Activated naive CD4-positive, alpha-beta T cell treated with anti-CD3 and anti-CD28 coated beads for 36 hours (primary cell): ENCODE data around the gene JHY. TPM values are rescaled to one million over a fixed set of nuclear protein-coding genes. Genes with fewer than 3 reads are reported as not detected.

Experiments used
- CTCF ChIA-PET: fragments of 350-600 bp; sonication (Branson Sonifier 250); formaldehyde crosslinking; loops from one replicate; lab custom pipeline; 2021; ENCODE audit warnings: antibody characterized with exemption; lab: Charles Lee
- DNase-seq: peaks from one replicate; pipeline ENCODE4 v3.0.0-alpha.2; 2020
- H3K27ac Mint-ChIP-seq: one replicate; pipeline ENCODE4 v1.8.0; 2021; ENCODE audit warnings: mild to moderate bottlenecking, mixed read lengths
- H3K27me3 Mint-ChIP-seq: one replicate; pipeline ENCODE4 v1.8.0; 2021; ENCODE audit warnings: low read depth, mixed read lengths
- H3K36me3 Mint-ChIP-seq: one replicate; pipeline ENCODE4 v1.8.0; 2021; ENCODE audit warnings: low read depth, mixed read lengths
- H3K4me1 Mint-ChIP-seq: one replicate; pipeline ENCODE4 v1.8.0; 2021; ENCODE audit warnings: low read depth, mixed read lengths
- H3K4me3 Mint-ChIP-seq: one replicate; pipeline ENCODE4 v1.8.0; 2021; ENCODE audit warnings: mild to moderate bottlenecking, moderate library complexity, mixed read lengths
- H3K9me3 Mint-ChIP-seq: one replicate; pipeline ENCODE4 v1.8.0; 2021; ENCODE audit warnings: mixed read lengths
- intact Hi-C: fragments of 100-400 bp; cut with micrococcal nuclease; formaldehyde crosslinking; loops from one replicate; pipeline ENCODE4 v1.15.1; 2023
- total RNA-seq, 2 experiments: library from RNA; stranded (reverse); gene quantifications; one replicate each; pipeline ENCODE4 v1.2.3, GENCODE V29; 2021

The JHY gene
- total RNA-seq, 2 experiments from 2014 or later, result 0.89 to 0.98 TPM

GRCh38 chr11:122995526-122995925, 113.0 kb downstream of the JHY start:
- Mint-ChIP-seq H3K27me3 (peaks cover 25% of the 10 kb centered on the region), H3K9me3 (no peaks in the 10 kb centered on the region), H3K4me3 (no peak overlapping the region), H3K27ac (no peak overlapping the region), H3K4me1 (no peaks in the 10 kb centered on the region), H3K36me3 (no peaks in the 10 kb centered on the region)
- CTCF ChIA-PET, result no interaction called here
- intact Hi-C loops, result no loop called here
- DNase-seq, result no peak

GRCh38 chr11:122998727-122999366, 116.3 kb downstream of the JHY start:
- CTCF ChIA-PET, result interaction anchor here (0.6 kb wide), 1 partner anchor 397 kb away, joined by 3 read pairs; no protein-coding TSS in a partner anchor
- DNase-seq, result no peak
- H3K27me3 Mint-ChIP-seq, result peaks cover 23% of the 10 kb centered on the region
- H3K9me3 Mint-ChIP-seq, result no peaks in the 10 kb centered on the region
- H3K36me3 Mint-ChIP-seq, result no peaks in the 10 kb centered on the region
- H3K4me1 Mint-ChIP-seq, result no peaks in the 10 kb centered on the region
- H3K4me3 Mint-ChIP-seq, result no peak overlapping the region
- no peak overlapping the region for H3K27ac Mint-ChIP-seq
- intact Hi-C loops, result no loop called here

DNA sequence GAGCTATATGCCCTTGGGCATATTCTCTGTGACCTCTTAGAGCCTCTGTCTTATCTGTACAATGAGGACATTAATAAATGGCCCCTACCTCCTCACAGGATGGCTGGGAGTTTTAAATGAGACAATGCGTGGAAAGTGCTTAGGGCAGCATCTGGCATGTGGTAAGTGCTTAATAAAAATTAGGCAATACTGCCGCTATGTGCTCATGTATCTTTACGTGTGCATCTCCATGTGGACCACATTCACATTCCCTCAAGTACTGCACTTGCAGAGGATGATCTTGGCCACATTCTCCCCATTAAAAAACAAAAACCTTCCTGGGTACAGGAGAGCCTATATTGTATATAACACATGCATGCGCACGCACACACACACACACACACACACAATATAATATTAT, 118.2 kb downstream of the JHY start:
- CTCF ChIA-PET, result interaction anchor here (0.6 to 1.6 kb wide), 2 partner anchors 14 to 20 kb away, joined by 3 to 7 read pairs; no protein-coding TSS in a partner anchor
- no peak overlapping the region for H3K4me3 Mint-ChIP-seq
- peaks cover 16% of the 10 kb centered on the region for H3K27me3 Mint-ChIP-seq
- H3K36me3 Mint-ChIP-seq, result no peaks in the 10 kb centered on the region
- H3K27ac Mint-ChIP-seq, result no peak overlapping the region
- DNase-seq, result no peak
- H3K9me3 Mint-ChIP-seq, result no peaks in the 10 kb centered on the region
- intact Hi-C loops, result no loop called here
- no peaks in the 10 kb centered on the region for H3K4me1 Mint-ChIP-seq

GRCh38 chr11:123006860-123007542, 124.4 kb downstream of the JHY start:
- Mint-ChIP-seq H3K36me3 (no peaks in the 10 kb centered on the region), H3K4me3 (no peak overlapping the region), H3K27me3 (no peaks in the 10 kb centered on the region), H3K4me1 (no peaks in the 10 kb centered on the region), H3K9me3 (no peaks in the 10 kb centered on the region), H3K27ac (no peak overlapping the region)
- intact Hi-C loops, result no loop called here
- no peak for DNase-seq
- CTCF ChIA-PET, result no interaction called here

Other genes starting within 250 kb of the JHY start
- gene UBASH3B, start 227.0 kb upstream of the JHY start, total RNA-seq, result 10 to 100 TPM; 17.9 to 21.1 TPM
- gene CRTAM, start 44.3 kb upstream of the JHY start, total RNA-seq, result under 1 TPM; 0.20 to 0.38 TPM
- not detected for gene BSX, start 99.1 kb downstream of the JHY start, total RNA-seq
- gene HSPA8, start 179.4 kb downstream of the JHY start, total RNA-seq, result 1,000 to 10,000 TPM; 1,255 to 1,315 TPM